Measurements from ENCODE around the gene LGALS3. TPM values are rescaled to one million over a fixed set of nuclear protein-coding genes. Genes with fewer than 3 reads are reported as not detected.

LGALS3 gene
- total RNA-seq, 6 experiments from 2014 or later = 3.1 to 21.6 (median 12.3) TPM

DNA sequence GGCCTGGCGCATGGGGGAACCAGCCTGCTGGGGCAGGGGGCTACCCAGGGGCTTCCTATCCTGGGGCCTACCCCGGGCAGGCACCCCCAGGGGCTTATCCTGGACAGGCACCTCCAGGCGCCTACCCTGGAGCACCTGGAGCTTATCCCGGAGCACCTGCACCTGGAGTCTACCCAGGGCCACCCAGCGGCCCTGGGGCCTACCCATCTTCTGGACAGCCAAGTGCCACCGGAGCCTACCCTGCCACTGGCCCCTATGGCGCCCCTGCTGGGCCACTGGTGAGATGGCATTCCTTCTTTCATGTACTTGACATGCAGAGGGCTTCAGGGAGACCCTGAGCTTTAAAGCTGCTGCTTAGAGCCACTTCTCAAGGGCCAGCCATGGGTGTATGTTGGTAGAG is 9.0 kb downstream of the LGALS3 start:
- no peak for DNase-seq
- Histone ChIP-seq H3K9me3 (no peaks in the 10 kb centered on the region), H3K27me3 (no peaks in the 10 kb centered on the region), H3K27ac (no peak overlapping the region), H3K4me1 (no peaks in the 10 kb centered on the region), H3K36me3 (no peaks in the 10 kb centered on the region), H3K4me3 (no peak overlapping the region)
- TF ChIP-seq, protein P1, sequence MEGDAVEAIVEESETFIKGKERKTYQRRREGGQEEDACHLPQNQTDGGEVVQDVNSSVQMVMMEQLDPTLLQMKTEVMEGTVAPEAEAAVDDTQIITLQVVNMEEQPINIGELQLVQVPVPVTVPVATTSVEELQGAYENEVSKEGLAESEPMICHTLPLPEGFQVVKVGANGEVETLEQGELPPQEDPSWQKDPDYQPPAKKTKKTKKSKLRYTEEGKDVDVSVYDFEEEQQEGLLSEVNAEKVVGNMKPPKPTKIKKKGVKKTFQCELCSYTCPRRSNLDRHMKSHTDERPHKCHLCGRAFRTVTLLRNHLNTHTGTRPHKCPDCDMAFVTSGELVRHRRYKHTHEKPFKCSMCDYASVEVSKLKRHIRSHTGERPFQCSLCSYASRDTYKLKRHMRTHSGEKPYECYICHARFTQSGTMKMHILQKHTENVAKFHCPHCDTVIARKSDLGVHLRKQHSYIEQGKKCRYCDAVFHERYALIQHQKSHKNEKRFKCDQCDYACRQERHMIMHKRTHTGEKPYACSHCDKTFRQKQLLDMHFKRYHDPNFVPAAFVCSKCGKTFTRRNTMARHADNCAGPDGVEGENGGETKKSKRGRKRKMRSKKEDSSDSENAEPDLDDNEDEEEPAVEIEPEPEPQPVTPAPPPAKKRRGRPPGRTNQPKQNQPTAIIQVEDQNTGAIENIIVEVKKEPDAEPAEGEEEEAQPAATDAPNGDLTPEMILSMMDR (IDR thresholded peaks at IDR 0.05) = no peak
- TF ChIP-seq POLR2A (IDR thresholded peaks at IDR 0.05) = no peak
- 75% methylated on average over 2 of the region's 7 CpGs for WGBS (ENCODE audit: insufficient coverage, low coverage, low lambda C conversion rate, missing lambda C conversion rate)
- ATAC-seq = peak in 1 of 4 donors; percentile 40
- intact Hi-C loops (cut with DNase I) = no loop called here

DNA sequence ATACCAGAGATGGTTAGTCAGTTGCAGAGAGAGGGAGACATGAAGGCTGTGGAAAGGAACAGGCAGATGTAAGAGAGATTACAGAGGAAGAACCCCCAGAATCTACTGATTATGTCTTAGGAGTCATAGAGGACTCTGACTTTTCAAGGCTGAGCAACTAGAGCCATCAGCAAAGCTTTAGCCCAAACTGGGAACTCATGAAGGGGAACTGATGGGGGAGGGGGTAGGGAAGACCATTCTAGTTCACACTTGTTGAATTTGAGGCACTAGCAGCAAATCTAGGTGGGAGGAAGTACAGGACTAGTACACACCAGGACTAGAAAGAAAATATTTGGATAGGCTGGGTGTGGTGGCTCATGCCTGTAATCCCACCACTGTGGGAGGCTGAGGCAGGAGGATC is 10.1 kb downstream of the LGALS3 start:
- Histone ChIP-seq H3K27ac (no peak overlapping the region), H3K36me3 (no peaks in the 10 kb centered on the region), H3K9me3 (no peaks in the 10 kb centered on the region), H3K27me3 (no peaks in the 10 kb centered on the region), H3K4me1 (no peaks in the 10 kb centered on the region), H3K4me3 (no peak overlapping the region)
- DNase-seq (no peak), ATAC-seq (peak; percentile 9 to 54 (median 32))
- TF ChIP-seq, protein P1 (IDR thresholded peaks at IDR 0.05) = no peak
- TF ChIP-seq POLR2A (IDR thresholded peaks at IDR 0.05) = no peak
- intact Hi-C loops (cut with DNase I) = no loop called here

DNA sequence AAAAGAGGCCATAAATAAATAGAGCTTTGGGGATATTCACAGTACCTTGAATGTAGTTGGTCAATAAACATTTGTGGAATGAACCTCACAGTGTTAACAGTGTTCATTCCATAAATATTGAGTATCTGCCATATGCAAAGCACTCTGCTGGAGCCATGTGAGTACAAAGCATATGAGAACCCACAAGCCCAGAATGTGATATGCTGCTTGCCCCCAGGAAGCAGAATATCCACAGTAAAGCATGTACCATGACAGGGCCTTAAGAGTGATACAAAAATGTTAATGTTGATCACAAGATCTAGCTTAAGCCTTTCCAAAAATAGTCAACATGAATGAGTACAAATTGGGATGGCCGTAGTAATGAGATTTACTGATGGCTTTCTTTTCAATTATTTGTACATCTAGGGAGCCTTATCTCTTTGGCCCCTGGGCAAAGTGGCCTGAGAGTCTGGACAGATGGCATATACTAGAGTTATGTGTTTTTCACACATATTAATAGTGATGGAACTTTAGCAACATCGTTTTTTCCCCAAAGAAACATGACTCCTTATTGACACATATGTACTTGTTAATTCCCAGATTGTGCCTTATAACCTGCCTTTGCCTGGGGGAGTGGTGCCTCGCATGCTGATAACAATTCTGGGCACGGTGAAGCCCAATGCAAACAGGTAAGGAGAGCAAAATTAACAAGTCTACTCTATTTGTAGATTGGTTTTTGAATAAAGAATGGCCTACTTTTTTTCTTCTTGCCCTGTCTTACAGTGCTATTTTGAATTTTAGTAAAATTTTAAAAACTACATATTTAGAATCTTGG is 10.9 kb downstream of the LGALS3 start:
- Histone ChIP-seq H3K36me3 (no peaks in the 10 kb centered on the region), H3K9me3 (no peaks in the 10 kb centered on the region), H3K27ac (no peak overlapping the region), H3K4me3 (no peak overlapping the region), H3K4me1 (no peaks in the 10 kb centered on the region), H3K27me3 (no peaks in the 10 kb centered on the region)
- WGBS (ENCODE audit: insufficient coverage, low coverage, low lambda C conversion rate, missing lambda C conversion rate) = 97% methylated on average over 3 of the region's 4 CpGs
- intact Hi-C loops (cut with DNase I) = no loop called here
- ATAC-seq (no peak), DNase-seq (no peak)
- TF ChIP-seq, protein P1 (IDR thresholded peaks at IDR 0.05) = no peak
- no peak for TF ChIP-seq POLR2A (IDR thresholded peaks at IDR 0.05)

DNA sequence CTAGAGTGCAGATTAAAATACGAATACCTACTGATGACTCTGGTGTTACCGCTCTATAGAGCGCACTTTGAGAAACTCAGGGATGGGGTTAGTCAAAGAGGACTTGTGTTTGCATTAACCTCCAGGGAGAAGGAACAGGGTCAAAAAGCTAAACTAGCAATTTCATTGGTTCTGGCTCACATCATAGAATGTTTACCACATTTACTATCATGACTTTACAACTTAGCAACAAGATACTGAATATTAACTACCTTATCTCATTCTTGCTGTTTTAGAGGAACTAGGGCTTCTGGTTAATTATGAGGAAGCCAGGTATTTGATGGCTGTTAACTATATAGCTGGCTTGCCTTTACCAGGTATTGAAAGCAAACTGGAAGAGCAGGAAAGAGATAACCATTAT is 12.8 kb downstream of the LGALS3 start:
- intact Hi-C loops (cut with DNase I) = no loop called here

More for the DNA sequence above, 12.8 kb downstream of the LGALS3 start:
- 96% methylated on average over 3 of the region's 3 CpGs for WGBS (ENCODE audit: insufficient coverage, low coverage, low lambda C conversion rate, missing lambda C conversion rate)
- TF ChIP-seq, protein P1 (IDR thresholded peaks at IDR 0.05) = no peak
- no peak for TF ChIP-seq POLR2A (IDR thresholded peaks at IDR 0.05)
- DNase-seq = no peak
- Histone ChIP-seq H3K27me3 (no peaks in the 10 kb centered on the region), H3K4me3 (no peak overlapping the region), H3K27ac (no peak overlapping the region), H3K36me3 (no peaks in the 10 kb centered on the region), H3K9me3 (no peaks in the 10 kb centered on the region), H3K4me1 (no peaks in the 10 kb centered on the region)
- ATAC-seq = no peak
